ENCODE measurements around the gene RPS29.

RPS29 gene

GRCh38 chr14:49617852-49618519 lies 31.8 kb upstream of the RPS29 start:
- Histone ChIP-seq H3K27ac (ENCODE audit: low read depth, low read length, poor library complexity, severe bottlenecking) (peak overlapping the region; percentile 10), H3K9me2 (ENCODE audit: low read depth, low read length) (no peaks in the 10 kb centered on the region), H3K27me3 (ENCODE audit: insufficient read depth, low read length) (no peaks in the 10 kb centered on the region), H2AFZ (ENCODE audit: low read length) (no peak overlapping the region), H3K4me3 (ENCODE audit: low read depth, low read length, poor library complexity, severe bottlenecking) (no peak overlapping the region), H3K4me2 (ENCODE audit: low read length) (peak overlapping the region; percentile 71), H3K9ac (ENCODE audit: low read length) (no peak overlapping the region), H3K79me2 (ENCODE audit: insufficient read depth, low read length) (peaks cover 42% of the 10 kb centered on the region), H3K4me1 (ENCODE audit: insufficient read depth, low read length, severe bottlenecking) (peaks cover 32% of the 10 kb centered on the region), H3K36me3 (ENCODE audit: insufficient read depth, low read length) (peaks cover 61% of the 10 kb centered on the region), H4K20me1 (ENCODE audit: insufficient read depth, low read length) (no peaks in the 10 kb centered on the region), H3F3A (ENCODE audit: insufficient read depth, low read length) (peaks cover 3% of the 10 kb centered on the region; the same call in 1 of the 2 replicates), H3K9me3 (ENCODE audit: low read length) (no peaks in the 10 kb centered on the region)
- TF ChIP-seq EZH2 (IDR thresholded peaks at IDR 0.05; ENCODE audit: borderline replicate concordance, low read length), result no peak

GRCh38 chr14:49615776-49616175 lies 29.6 kb upstream of the RPS29 start:
- no peak for TF ChIP-seq EZH2 (IDR thresholded peaks at IDR 0.05; ENCODE audit: borderline replicate concordance, low read length)
- TF ChIP-seq CTCF (IDR thresholded peaks at IDR 0.05; ENCODE audit: low read length), result no peak
- Histone ChIP-seq H3K9ac (ENCODE audit: low read length) (no peak overlapping the region), H2AFZ (ENCODE audit: low read length) (no peak overlapping the region), H3K27me3 (ENCODE audit: insufficient read depth, low read length) (no peaks in the 10 kb centered on the region), H3F3A (ENCODE audit: insufficient read depth, low read length) (peaks cover 3% of the 10 kb centered on the region; the same call in 1 of the 2 replicates), H3K9me3 (ENCODE audit: low read length) (no peaks in the 10 kb centered on the region), H3K4me2 (ENCODE audit: low read length) (no peak overlapping the region), H3K36me3 (ENCODE audit: insufficient read depth, low read length) (peaks cover 62% of the 10 kb centered on the region), H3K4me1 (ENCODE audit: insufficient read depth, low read length, severe bottlenecking) (peaks cover 17% of the 10 kb centered on the region), H3K4me3 (ENCODE audit: low read depth, low read length, poor library complexity, severe bottlenecking) (no peak overlapping the region), H3K9me2 (ENCODE audit: low read depth, low read length) (no peaks in the 10 kb centered on the region), H3K27ac (ENCODE audit: low read depth, low read length, poor library complexity, severe bottlenecking) (no peak overlapping the region), H3K79me2 (ENCODE audit: insufficient read depth, low read length) (peaks cover 31% of the 10 kb centered on the region), H4K20me1 (ENCODE audit: insufficient read depth, low read length) (no peaks in the 10 kb centered on the region)

- no peak overlapping the region for H2AFZ ChIP-seq (ENCODE audit: low read length)
- H3F3A ChIP-seq (ENCODE audit: insufficient read depth, low read length), result peaks cover 3% of the 10 kb centered on the region; the same call in 1 of the 2 replicates
- no peaks in the 10 kb centered on the region for H3K27me3 ChIP-seq (ENCODE audit: insufficient read depth, low read length)
- TF ChIP-seq CTCF (IDR thresholded peaks at IDR 0.05; ENCODE audit: low read length), result no peak
- no peaks in the 10 kb centered on the region for H3K9me3 ChIP-seq (ENCODE audit: low read length)
- no peak overlapping the region for H3K27ac ChIP-seq (ENCODE audit: low read depth, low read length, poor library complexity, severe bottlenecking)
- H4K20me1 ChIP-seq (ENCODE audit: insufficient read depth, low read length), result no peaks in the 10 kb centered on the region
- H3K4me3 ChIP-seq (ENCODE audit: low read depth, low read length, poor library complexity, severe bottlenecking), result no peak overlapping the region
- H3K4me2 ChIP-seq (ENCODE audit: low read length), result no peak overlapping the region
- peaks cover 16% of the 10 kb centered on the region for H3K4me1 ChIP-seq (ENCODE audit: insufficient read depth, low read length, severe bottlenecking)
- peaks cover 20% of the 10 kb centered on the region for H3K79me2 ChIP-seq (ENCODE audit: insufficient read depth, low read length)
- no peak overlapping the region for H3K9ac ChIP-seq (ENCODE audit: low read length)
- peaks cover 72% of the 10 kb centered on the region for H3K36me3 ChIP-seq (ENCODE audit: insufficient read depth, low read length)
- H3K9me2 ChIP-seq (ENCODE audit: low read depth, low read length), result no peaks in the 10 kb centered on the region
Measured at GRCh38 chr14:49614196-49614595, 28.0 kb upstream of the RPS29 start.

- no peaks in the 10 kb centered on the region for H3K27me3 ChIP-seq (ENCODE audit: insufficient read depth, low read length)
- peaks cover 3% of the 10 kb centered on the region; the same call in 1 of the 2 replicates for H3F3A ChIP-seq (ENCODE audit: insufficient read depth, low read length)
- peaks cover 66% of the 10 kb centered on the region for H3K36me3 ChIP-seq (ENCODE audit: insufficient read depth, low read length)
- H4K20me1 ChIP-seq (ENCODE audit: insufficient read depth, low read length), result no peaks in the 10 kb centered on the region
- no peak overlapping the region for H3K4me2 ChIP-seq (ENCODE audit: low read length)
- no peak overlapping the region for H3K9ac ChIP-seq (ENCODE audit: low read length)
- TF ChIP-seq EZH2 (IDR thresholded peaks at IDR 0.05; ENCODE audit: borderline replicate concordance, low read length) (no peak), CTCF (IDR thresholded peaks at IDR 0.05; ENCODE audit: low read length) (no peak)
- H3K4me1 ChIP-seq (ENCODE audit: insufficient read depth, low read length, severe bottlenecking), result peaks cover 7% of the 10 kb centered on the region
- peaks cover 8% of the 10 kb centered on the region; the same call in 1 of the 2 replicates for H3K79me2 ChIP-seq (ENCODE audit: insufficient read depth, low read length)
- H3K9me2 ChIP-seq (ENCODE audit: low read depth, low read length), result no peaks in the 10 kb centered on the region
- H3K4me3 ChIP-seq (ENCODE audit: low read depth, low read length, poor library complexity, severe bottlenecking), result no peak overlapping the region
- no peaks in the 10 kb centered on the region for H3K9me3 ChIP-seq (ENCODE audit: low read length)
- no peak overlapping the region for H2AFZ ChIP-seq (ENCODE audit: low read length)
- no peak overlapping the region for H3K27ac ChIP-seq (ENCODE audit: low read depth, low read length, poor library complexity, severe bottlenecking)
Measured at GRCh38 chr14:49612671-49613070, 26.5 kb upstream of the RPS29 start.
